Dedifferentiated amniotic fluid mesenchymal stem cell (primary cell): ENCODE data around the gene RNASEL.

ENCODE experiments used
- DNase-seq: peaks from one replicate; pipeline ENCODE4 v3.0.0-alpha.2; 2016; ENCODE audit errors: extremely low spot score

The RNASEL gene

DNA sequence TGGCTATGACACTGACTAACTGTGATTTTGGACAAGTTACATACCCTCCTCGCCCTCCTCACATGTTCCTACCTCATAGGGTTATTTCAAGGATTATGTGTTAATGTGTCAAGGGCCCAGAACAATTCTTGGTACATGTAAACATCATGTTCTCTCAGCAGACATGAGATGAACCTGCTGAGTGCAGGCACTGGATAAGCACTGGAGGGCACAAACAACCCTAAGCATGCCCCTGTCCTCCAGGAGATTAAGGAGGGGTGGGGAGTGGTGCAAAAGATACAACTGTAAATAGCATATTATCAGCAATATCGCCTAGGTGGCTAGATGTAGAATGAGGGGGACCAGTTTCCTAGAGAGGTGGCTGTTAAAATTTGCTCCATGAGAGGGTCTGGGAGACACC is 32.9 kb upstream of the RNASEL start:
- no peak for DNase-seq

DNA sequence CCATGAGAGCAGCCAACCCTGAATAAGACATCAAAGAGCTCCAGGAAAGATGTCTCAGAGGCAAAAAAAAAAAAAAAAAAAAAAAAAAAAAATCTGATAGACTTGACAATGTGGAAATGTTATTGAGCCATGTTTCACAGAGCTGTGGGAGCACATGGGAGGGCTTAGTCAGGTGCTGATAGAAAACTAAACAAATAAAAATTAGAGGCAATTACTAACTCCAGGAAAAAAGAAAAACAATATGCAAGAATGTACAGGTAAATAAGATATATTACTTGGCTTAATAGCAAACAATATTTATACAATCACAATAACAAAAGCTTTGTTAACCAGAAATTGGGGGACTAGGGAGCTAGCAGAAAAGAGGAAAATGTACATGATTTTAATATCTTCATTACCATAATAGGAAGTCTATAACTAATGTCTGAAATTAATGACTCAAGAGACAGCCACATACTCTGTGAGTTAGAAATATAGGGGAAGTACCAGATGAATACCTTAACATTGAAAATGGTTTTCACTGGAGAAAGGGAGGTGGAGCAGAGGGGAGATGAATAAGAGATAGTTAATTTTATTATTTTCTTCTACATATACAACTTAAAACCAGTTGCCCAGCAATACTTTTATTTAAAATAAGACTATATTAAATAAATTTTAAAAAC is 32.0 kb upstream of the RNASEL start:
- DNase-seq: no peak

- no peak for DNase-seq
Observed at GRCh38 chr1:182617734-182618351, 28.8 kb upstream of the RNASEL start.

- DNase-seq: no peak
Observed at GRCh38 chr1:182617014-182617429, 28.0 kb upstream of the RNASEL start.

- DNase-seq: no peak
Observed at GRCh38 chr1:182616130-182617013, 27.3 kb upstream of the RNASEL start.

- DNase-seq: no peak
Observed at GRCh38 chr1:182615468-182616129, 26.5 kb upstream of the RNASEL start.

DNA sequence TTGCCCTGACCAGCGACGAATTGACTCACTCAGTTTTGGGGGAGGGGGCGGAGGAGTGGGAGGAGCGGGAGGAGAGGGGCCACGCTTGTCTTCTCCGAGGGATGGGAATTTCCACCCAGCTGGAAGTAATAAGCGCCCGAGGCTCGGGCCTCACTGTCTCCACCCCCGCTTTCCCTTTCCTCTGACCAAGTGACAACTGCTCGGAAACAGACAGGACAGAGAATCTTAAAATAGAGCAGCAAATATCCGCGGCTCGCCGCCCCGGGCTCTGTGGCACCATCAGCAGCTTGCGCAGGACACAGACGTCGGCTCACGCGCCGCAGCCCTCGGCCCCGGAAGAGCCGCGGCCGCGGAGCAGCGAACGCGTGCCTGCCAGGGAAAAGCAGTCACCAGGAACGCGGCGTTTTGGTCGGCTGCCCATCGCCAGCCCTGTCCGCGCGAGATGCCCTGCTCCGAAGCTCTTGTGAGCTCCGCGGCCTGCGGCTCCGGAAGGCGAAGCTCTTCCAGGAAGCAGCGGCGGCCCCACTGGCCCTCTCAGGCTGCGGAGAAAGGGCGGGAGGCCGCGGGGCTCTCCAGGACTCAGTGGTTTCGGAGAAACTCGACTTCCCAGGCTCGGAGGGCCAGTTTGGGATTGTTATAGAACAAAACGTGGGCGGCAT is 25.9 kb upstream of the RNASEL start:
- peak; percentile 87 for DNase-seq

DNA sequence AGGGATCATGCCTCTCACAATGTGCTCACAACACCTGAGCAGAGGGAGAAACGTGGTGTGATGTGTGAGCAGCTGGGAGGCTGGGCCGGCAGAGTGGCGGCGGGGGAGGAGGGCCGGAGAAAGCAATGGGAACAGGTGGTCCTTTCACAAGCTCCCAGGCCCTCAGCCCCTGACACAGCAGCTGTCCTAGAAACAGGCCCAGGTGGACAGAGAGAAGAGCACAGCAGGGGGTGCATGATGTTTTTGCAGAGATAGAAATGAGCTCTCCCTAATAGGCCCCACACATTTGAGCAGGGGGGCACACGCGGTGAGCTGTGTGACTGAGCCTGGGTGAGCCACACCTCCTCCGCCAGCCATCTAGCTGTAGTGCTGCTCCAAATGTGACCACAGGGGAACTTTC is 22.7 kb upstream of the RNASEL start:
- DNase-seq: no peak

- no peak for DNase-seq
Observed at GRCh38 chr1:182611326-182611725, 22.3 kb upstream of the RNASEL start.

- DNase-seq: no peak
Observed at GRCh38 chr1:182610606-182611194, 21.6 kb upstream of the RNASEL start.

DNA sequence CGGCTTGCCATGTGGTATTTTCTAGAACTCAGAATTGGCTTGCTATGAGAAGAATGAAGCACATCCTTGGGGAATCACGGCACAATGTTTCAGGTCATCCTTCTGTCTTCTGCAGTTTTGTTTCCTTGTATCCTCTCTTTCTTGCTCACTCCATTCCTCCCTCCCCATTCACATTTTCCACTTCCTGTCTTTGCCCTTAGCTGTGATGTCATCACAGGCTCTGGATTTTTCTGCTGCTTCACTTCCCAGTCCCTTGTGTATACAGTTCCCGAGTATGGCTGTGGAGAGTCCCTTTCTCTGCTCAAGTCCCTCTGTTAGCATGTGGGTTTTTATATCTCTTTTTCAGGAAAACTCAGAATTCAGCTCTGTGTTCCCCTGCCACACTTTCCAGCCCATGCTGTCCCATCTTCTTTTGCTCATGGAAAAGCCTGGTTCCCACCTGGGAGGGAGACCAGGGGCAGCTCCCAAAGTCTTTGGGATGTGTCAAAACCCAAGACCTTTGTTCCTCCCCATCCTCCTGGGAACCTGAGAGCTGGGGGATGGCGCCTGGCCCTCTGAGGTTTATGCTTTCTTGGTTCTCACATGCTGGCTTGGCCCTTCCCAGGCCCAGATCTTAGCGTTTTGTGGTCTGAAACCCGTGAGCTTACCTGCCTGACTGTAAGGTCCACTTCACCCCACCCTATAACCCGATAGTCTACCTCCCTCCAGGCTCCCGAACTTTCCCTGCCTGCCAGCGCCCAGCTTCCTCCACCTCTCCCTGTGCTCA is 20.0 kb upstream of the RNASEL start:
- DNase-seq: no peak

GRCh38 chr1:182608236-182608635 is 19.2 kb upstream of the RNASEL start:
- no peak for DNase-seq

DNA sequence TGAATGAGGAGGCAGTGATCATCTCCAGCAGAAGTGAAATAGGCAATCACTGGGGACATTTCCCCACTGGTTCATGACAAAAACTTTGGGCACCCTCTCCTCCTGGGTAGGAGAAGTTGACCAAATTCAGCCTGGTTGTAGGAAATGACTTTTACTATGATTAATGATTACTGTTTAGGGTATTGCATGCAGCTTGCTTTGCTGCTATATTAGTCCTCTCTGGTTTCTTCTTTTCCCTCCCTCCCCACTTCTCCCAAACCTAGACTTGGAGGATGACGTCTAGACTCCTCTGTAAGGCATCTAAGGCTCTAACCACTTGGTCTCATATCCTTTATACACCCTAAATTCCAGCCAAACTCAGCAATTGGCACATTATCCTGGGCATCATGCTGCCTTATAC is 18.5 kb upstream of the RNASEL start:
- no peak for DNase-seq

DNA sequence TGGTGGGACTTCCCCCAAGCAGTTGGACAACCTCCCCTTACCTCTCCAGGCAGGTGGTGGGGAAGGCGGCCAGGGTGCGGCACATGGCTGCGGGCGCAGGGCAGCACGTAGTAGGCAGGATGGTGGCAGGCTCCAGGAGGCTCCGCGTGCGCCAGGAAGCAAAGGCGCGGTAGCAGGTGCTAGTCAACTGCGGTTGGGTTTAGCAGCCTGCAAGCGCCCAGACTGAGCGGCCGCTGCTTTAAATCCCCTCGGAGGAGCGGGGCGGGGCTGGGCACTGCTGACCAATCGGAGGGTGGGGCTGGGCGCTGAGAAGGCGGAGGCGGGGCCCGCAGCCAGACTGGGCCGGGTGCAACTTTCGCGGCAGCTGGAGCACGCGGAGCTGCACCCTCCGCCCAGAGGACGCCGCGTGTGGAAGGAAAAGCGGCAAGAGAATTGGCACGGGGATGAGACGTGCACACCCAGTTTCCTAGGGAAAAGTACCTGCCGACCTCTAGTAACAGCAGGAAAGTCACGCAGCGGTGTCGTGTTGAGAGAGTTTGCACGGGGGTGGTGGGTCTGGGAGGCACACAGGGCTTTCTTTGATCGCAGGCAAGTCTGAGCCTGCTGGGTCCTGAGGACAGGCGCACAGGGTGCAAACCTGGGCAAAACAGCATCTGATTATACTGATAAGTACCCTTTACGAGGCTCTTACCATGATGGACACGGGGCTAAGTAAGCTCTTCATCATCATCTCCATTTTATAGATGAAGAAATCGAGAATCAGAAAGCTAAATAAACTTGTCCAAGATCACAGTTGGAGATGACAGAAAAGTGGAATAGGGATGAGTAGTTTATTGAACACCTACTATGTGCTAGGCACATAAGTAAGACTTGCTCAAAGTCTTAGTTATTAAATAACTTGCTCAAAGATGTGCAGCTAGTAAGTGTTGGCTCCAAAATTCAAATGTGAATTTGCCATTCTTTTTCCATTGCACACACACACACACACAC is 15.4 kb upstream of the RNASEL start, which contains the start of gene RGS16:
RGS16 (minus strand) TSS at position 215 of the 990 bp plus-strand sequence; CDS start at position 85, 130 bp downstream.
- peak; percentile 75 for DNase-seq

DNA sequence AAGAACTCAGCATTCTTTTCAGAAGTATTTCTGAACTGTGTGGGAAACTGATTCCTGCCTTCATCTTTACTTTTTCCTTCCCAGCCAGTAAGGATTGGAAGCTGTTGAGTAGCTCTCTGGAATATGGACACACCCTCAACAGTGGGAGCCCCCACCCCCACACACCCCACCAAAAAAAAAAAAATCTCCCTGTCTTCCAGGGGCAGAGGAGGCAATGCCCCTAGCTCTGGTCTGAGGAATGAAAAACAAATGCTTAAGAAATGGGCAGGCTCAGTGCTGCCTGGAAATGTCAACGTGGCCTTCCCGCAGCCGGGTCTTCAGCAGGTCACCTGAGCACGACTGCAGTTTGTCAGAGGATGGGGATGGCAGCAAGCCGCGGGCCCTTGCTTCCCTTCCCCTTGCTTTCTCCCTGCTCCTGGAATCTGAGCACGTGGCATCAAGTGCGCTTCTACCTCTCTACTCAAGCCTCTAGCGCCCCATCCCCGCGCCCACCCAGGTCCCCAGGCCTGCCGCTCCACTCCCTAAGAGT is 14.7 kb upstream of the RNASEL start:
- DNase-seq: no peak

DNA sequence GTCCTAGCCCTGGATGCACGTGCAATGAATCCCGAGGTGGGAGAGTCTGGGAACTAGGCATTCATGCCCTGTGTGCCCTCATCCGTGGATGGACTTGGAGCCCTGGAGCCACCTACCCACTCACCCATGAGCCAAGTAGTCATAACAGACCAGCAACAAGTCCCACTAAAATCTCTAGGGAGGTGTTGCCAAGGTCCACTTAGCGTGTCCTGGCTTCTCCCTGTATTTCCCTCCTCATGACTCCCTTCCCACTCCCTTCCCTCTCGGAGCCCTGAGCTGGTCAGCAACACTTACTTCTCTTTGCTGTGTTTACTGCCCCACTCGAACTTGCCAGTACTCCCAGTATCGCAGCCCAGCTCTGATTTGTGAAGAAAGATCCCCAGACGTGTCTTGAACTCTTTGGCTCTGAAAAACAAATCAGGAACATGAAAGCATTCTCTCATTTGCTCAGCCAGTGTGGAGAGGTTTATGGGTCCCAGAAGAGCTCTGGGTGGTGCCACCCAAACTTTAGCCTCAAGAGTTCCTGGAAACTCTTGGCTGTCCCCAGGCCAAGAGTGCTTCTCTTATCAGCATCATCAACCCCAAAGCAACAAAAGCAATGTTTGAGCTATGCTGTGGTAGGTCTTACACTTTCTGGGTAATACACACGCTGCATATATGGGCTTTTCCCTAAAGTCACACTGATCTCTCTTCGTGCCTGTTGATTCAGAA is 14.0 kb upstream of the RNASEL start:
- no peak for DNase-seq

DNA sequence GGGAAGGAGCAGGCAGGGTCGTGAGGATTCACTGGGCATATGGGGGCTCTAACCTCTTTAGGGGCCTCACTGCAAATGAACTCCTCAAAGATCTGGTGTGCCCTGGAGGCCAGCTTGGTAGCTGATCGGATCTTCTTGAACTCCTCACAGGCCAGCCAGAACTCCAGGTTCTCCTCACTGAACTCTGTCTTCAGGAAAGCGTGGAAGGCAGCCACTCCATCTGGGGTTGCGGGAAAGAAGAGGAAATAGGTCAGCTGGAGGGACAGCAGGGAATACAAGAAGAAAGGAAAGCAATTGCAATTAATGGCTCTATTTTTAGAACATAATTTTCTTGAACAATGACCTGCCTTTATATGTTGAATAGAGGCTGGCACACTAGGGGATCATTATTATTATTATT is 12.9 kb upstream of the RNASEL start:
- DNase-seq: no peak

GRCh38 chr1:182601416-182601786 is 12.3 kb upstream of the RNASEL start:
- peak; percentile 82 for DNase-seq
